HS-27A (cell line): ENCODE measurements around the gene CXCR5.

Source experiments
- DNase-seq: peaks from one replicate; pipeline ENCODE4 v3.0.0-alpha.2; 2012; ENCODE audit warnings: low read depth, missing footprints

Gene CXCR5

GRCh38 chr11:118876286-118876685, 7.4 kb upstream of the CXCR5 start:
- no peak for DNase-seq

GRCh38 chr11:118877487-118878162, 6.1 kb upstream of the CXCR5 start:
- no peak for DNase-seq

GRCh38 chr11:118878163-118878563, 5.5 kb upstream of the CXCR5 start:
- DNase-seq: no peak

DNA sequence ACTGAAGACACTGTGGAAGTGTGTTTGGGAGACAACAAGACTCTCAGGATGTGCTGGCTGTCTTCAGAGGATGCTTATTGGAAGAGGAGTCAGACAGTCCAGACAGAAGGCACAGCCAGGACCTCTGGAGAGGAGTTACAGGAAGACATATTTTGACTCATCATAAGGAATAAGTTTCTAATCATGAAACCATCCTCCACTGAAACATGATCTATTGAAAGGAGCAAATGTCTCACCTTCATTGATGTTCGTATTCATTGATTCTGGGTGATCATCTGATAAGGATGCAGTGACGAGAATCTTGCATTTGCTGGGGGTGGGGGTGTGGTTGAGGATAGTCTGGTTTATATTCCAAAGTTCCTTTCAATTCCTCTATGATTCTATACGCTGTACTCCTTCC, 2.5 kb upstream of the CXCR5 start:
- DNase-seq: no peak

GRCh38 chr11:118882491-118882890, 1.2 kb upstream of the CXCR5 start:
- no peak for DNase-seq

DNA sequence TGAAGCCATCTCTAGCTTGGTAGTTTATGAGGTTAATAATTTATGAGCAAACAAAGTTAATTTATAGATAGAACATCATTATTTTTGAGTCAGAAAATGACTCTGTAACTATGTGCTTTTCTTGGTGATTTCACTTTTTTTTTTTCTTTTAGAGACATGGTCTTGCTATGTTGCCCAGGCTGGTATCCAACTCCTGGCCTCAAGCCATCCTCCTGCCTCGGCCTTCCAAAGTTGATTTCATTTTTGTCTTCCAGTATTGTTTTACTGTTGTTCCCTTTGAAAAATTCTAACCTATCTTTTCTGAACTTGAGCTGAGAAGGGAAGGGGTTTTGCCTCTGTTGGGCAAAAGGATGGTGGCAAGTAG, 706 bp upstream of the CXCR5 start:
- no peak for DNase-seq

- DNase-seq: no peak
These were observed 1.2 kb downstream of the CXCR5 start for GRCh38 chr11:118884875-118885274.

DNA sequence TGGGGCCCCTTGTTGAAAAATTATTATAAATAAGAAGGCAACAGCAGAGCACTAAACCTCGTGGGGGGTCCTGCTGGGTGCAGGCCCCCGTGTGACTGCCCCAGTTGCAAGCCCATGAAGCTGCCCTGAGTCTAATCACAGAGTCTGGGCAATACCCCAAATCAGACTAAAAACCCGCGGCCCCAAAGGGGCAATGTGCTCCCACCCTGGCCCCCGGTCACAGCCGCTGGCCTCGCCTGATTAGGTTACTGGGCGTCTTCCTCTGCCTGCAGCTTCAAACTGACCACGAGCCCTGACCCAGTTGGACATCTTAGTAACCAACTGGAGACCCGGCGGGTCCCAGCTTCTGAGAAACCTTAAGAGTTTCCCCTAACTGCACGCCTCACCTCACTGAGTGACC, 1.6 kb downstream of the CXCR5 start:
- no peak for DNase-seq

DNA sequence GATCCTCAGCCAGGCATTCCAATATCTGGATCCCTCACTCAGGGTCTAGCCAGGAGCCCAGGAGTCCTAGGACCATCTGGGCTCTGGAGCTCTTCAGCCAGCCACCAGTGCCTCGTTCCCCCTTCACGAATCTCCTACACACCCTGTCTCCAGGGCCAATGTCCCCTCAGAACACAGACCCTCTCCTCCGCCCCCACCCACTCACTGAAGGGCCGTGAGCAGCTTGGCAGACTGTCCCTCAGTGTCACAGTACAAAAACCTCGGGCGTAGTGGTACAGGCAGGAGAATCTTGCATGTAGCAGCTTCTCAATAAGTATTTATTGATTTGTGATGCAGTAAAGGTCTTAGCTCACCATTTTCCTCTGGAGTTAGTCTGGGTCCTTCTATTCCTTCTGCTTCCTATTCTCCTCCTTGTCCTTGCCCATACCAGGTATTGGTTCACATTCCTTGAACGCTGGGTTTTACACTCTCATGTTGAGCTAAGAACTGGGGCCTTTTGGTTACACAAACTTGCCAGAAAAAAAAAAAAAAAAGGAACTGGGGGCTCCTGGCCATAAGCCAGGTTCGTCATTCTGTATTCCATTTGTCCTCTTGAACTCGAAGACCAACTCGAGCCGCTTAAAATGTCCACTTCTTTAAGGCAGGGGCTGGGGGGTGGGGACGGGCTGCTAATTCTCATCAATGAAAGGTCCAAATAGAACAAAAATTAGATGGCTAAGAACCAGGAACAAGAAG, 2.3 kb downstream of the CXCR5 start:
- no peak for DNase-seq

DNA sequence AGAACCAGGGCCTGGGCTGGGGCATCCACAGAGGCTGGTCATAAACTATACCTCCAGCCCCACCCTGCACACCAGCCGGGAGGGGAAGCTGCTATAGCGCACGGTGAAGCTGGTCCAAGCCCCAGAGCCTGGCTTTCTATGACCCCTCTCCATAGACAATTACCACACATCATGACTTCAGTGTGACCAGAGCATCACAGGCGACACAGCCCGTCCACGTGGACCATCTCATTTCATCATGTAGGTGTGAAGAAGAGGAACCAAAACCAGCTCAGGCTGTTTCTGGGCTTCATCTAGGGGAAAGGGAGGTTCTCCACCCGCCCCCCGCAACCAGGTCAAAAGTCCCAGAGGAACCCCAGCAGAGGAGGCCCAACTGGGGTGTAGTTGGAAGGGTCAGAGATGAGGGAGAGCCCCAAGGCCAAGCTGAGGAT, 3.0 kb downstream of the CXCR5 start:
- no peak for DNase-seq

DNA sequence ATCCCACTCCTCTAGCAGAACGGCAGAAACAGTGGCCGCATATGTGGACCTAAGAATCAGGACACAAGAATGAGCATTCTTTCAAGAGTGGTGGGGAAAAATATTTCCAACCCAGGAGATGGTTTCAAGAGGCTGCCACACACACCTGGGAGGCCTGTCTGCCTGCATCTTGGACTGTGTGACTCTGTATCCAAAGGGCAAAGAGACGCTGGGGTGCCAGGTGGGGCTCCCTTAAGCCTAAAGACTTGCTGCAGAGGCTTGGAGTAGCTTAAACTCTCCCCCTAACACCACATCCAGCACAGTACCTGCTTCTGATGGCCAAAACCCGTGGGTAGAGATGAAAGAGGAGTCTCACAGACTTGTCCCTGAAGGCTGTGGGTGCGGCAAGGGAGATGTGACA, 3.5 kb downstream of the CXCR5 start:
- no peak for DNase-seq

DNA sequence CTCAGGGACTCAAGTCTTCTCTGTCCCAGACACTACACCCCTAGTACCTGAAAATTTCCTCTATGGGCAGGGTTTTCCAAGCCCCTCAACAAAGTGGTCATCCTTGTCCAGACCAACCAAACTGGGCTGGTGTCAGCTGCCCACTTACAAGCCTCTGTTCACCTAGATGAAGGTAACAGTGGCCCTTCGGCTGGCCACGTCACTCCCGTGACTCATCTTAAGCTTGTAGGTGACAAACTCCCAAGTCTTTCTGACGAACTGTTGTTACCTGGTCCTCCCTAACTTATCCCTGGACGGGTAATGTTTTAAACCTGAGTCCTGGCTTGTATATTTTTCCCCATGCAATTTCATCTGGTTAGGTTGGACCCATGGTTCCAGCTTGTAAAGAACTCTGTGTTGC, 4.7 kb downstream of the CXCR5 start:
- no peak for DNase-seq

DNA sequence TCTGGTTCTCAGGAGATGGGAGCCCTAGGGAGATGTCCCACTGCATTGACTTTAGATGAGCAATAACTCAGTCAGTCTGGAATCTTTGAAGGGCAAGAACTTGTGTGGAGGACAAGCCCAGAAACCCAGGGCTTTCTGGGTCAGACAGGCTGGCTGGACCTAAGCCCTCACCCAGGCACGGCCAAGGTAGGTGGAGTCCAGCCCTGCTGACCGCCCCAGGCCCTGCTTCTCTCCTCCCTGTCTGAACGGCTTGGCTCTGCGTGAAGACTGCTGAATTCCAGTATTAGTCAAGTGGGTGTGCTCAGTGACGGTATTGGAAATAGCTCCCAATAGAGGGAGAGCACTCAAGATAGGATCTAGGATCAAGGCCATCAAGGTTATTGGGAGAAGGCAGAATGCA, 6.1 kb downstream of the CXCR5 start:
- DNase-seq: no peak

GRCh38 chr11:118892514-118892913, 8.8 kb downstream of the CXCR5 start:
- no peak for DNase-seq

DNA sequence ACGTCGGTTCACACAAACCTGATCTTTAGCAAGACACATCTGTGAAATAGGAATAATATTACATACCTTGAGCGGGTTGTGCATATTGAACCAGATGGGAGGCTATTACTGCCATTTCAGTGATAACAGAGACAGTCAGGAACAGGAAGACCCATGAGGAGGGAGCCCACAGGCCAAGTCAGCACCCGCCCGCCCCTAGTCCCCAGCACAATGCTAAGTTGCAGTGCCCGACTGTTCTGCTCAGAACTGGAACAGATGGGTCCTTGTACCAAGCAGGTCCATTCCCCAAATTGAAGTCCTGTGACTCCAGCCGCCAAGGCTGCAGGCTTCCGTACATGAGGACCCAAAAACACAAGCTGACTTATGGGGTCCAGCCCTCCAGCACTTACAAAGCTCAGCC, 9.3 kb downstream of the CXCR5 start:
- DNase-seq: no peak

DNA sequence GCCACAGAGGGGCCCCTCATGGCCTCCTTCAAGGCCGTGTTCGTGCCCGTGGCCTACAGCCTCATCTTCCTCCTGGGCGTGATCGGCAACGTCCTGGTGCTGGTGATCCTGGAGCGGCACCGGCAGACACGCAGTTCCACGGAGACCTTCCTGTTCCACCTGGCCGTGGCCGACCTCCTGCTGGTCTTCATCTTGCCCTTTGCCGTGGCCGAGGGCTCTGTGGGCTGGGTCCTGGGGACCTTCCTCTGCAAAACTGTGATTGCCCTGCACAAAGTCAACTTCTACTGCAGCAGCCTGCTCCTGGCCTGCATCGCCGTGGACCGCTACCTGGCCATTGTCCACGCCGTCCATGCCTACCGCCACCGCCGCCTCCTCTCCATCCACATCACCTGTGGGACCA, 10.0 kb downstream of the CXCR5 start:
- no peak for DNase-seq

DNA sequence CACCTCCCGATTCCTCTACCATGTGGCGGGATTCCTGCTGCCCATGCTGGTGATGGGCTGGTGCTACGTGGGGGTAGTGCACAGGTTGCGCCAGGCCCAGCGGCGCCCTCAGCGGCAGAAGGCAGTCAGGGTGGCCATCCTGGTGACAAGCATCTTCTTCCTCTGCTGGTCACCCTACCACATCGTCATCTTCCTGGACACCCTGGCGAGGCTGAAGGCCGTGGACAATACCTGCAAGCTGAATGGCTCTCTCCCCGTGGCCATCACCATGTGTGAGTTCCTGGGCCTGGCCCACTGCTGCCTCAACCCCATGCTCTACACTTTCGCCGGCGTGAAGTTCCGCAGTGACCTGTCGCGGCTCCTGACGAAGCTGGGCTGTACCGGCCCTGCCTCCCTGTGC, 10.5 kb downstream of the CXCR5 start:
- DNase-seq: no peak

DNA sequence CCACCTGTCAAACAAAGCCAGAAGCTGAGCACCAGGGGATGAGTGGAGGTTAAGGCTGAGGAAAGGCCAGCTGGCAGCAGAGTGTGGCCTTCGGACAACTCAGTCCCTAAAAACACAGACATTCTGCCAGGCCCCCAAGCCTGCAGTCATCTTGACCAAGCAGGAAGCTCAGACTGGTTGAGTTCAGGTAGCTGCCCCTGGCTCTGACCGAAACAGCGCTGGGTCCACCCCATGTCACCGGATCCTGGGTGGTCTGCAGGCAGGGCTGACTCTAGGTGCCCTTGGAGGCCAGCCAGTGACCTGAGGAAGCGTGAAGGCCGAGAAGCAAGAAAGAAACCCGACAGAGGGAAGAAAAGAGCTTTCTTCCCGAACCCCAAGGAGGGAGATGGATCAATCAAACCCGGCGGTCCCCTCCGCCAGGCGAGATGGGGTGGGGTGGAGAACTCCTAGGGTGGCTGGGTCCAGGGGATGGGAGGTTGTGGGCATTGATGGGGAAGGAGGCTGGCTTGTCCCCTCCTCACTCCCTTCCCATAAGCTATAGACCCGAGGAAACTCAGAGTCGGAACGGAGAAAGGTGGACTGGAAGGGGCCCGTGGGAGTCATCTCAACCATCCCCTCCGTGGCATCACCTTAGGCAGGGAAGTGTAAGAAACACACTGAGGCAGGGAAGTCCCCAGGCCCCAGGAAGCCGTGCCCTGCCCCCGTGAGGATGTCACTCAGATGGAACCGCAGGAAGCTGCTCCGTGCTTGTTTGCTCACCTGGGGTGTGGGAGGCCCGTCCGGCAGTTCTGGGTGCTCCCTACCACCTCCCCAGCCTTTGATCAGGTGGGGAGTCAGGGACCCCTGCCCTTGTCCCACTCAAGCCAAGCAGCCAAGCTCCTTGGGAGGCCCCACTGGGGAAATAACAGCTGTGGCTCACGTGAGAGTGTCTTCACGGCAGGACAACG, 11.7 kb downstream of the CXCR5 start:
- no peak for DNase-seq

DNA sequence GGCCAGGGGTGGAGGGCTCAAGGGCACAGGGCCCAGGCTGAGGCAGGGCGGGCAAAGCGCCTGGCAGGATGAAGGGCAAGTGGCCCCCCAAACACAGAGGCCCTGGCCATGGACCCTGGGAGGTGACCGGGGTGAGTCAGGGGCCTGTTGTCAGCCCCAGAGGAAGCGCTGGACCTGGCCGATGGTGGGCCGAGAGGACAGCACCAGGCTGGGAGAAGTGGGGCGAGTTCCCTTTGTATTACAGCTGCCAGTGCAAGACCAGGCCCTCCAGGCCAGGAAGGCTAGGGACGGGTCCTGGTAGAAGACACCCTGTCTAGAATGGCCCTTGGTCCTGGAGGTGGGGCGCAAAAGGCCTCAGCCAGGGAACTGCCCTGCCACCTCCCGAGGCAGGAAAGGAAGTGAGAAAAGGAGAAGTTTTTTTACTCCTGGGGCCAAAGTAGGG, 12.8 kb downstream of the CXCR5 start:
- no peak for DNase-seq

DNA sequence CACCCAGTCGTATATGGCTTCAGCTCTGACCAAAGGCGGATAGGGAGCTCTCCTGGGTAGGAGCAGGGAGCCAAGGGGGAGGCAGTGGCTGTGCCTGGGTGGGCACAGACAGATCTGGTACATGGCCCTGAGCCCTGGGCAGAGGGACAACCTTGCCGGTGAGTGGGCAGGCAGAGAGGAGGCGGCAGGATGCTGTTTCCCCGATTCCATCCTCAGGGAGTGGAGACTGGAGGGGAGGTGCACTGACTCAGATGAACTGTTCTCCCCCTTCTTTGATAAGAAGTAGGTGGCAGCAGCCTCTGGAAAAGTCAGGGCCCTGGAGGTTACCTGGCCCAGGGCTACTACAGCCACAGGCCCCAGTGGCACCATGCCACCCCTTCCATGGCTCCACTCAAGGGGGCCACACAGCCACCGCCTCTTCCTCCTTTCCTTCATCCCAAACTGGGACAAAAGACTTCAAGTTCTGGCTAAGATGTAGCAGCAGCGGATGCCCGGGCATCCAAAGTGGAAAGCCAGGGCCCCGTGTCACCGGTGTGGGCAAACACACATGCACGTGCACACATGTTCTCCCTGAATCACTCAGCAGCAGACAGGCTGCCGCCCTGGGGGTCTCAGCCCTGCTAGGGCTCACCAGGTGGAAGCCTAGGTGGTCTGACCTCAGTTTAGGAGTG, 13.4 kb downstream of the CXCR5 start:
- DNase-seq: no peak

GRCh38 chr11:118897721-118898310, 14.1 kb downstream of the CXCR5 start:
- DNase-seq: no peak
